Adrenal gland (tissue), 5 donors: ENCODE measurements around the gene FAM131C.

Experiments
- POLR2A ChIP-seq, 2 donors: fragments of 450-650 bp; IDR thresholded peaks; one replicate each; pipeline ENCODE4 v1.6.1; 2017; ENCODE audit warnings: antibody characterized with exemption in 2 of 2, mild to moderate bottlenecking in 2 of 2, moderate library complexity in 1 of 2
- TF ChIP-seq, protein P1 (sequence below), 6 experiments: fragments of 450-650 bp in 4 of 6; fragments of 200-600 bp in 2 of 6; sonication (generic) in 1 of 6; IDR thresholded peaks; 1 replicate in 5 of 6; 2 replicates in 1 of 6; pipeline versions ENCODE4 v1.5.1 to v1.8.0; 2016 to 2021; ENCODE audit warnings: antibody characterized with exemption in 6 of 6, mild to moderate bottlenecking in 2 of 6, moderate library complexity in 1 of 6
- donor health status: DM: no; HTN: no; CAD: no.

DNA sequence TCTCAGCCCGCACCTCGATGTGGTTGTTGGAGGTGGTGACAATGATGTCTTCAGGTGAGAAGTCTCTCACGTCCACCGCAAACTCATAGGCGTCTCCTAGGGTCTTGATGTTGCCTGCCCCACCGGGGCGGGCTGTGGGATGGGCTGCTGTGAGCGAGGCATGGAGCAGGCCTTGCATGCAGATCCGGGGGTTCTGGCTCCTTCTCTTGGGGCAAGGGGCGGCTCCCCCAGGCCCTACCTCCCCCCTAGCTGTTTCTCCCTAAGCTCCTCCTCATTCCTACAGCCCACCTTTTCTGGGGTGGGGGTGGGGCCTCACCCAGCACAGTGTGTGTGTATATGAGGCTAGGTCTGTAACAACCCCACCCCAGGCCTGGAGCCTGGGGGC lies 56.4 kb downstream of the FAM131C start:
- TF ChIP-seq POLR2A (IDR thresholded peaks at IDR 0.05) = no peak
- TF ChIP-seq, protein P1, sequence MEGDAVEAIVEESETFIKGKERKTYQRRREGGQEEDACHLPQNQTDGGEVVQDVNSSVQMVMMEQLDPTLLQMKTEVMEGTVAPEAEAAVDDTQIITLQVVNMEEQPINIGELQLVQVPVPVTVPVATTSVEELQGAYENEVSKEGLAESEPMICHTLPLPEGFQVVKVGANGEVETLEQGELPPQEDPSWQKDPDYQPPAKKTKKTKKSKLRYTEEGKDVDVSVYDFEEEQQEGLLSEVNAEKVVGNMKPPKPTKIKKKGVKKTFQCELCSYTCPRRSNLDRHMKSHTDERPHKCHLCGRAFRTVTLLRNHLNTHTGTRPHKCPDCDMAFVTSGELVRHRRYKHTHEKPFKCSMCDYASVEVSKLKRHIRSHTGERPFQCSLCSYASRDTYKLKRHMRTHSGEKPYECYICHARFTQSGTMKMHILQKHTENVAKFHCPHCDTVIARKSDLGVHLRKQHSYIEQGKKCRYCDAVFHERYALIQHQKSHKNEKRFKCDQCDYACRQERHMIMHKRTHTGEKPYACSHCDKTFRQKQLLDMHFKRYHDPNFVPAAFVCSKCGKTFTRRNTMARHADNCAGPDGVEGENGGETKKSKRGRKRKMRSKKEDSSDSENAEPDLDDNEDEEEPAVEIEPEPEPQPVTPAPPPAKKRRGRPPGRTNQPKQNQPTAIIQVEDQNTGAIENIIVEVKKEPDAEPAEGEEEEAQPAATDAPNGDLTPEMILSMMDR (IDR thresholded peaks at IDR 0.05) = no peak
